Suppressor macrophage (primary cell): ENCODE results near the gene HSPBP1.

Experiments
- DNase-seq, 4 experiments: peaks; one replicate each; pipeline ENCODE4 v3.0.0-alpha.2; 2020 to 2022
- total RNA-seq, 17 experiments: gene quantifications; one replicate each; lab custom pipeline; 2026; ENCODE audit warnings: mixed read lengths in 6 of 17, inconsistent platforms in 3 of 17; lab: John Stamatoyannopoulos, UW

The HSPBP1 gene
- total RNA-seq = 7.9 to 18.5 (median 10.9) reads per million in 17 experiments

DNA sequence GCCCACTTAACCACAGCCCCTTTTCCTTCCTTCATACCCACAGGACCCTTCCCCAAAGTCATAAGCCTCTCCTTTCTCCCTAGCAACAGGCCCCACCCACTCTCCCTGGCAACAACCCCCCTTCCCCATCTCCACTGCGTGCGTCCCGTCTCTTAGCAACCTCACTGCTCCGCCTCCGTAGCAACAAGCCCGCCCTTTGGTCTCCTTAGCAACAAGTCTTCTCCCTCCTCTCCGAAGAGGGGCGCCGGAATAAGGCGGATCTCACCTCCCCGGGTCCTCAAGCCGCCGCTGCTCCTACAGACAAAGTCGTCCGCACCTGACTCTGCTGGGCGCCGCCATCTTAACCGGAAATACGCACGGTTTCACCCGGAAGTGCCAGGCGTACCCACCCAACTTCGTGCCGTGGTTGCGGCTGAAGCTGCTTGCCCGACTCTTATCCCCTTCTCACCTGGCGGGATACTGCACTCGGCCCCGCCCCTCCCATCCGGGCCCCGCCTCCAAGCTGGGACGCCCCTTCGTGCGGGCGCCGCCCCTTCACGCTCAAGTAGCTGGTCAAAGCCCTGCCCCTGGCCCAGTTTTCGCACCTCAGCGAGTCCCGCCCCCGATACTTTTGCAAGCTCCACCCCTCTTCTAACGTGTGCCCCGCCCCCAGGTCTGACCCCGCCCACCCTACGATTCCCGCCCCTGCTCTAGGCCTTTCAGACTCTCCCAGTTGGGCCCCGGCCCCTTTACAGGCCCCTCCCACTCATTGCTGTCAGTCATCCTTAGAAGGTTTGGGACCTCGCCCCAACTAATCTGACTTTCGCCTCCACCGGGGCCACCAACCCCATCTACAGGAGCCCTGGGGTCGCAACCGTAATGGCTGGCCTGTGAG lies at the start of gene HSPBP1:
Gene HSPBP1, minus strand, starts transcription at position 341 of the 874 bp plus-strand sequence. CDS start 502 bp downstream, outside the sequence.
- peak; percentile 84 to 92 (median 90) for DNase-seq

- peak in 2 of 4 experiments; percentile 42 to 58 for DNase-seq
Observed at GRCh38 chr19:55328774-55329318, 48.9 kb upstream of the HSPBP1 start.

- peak; percentile 56 to 87 (median 80) for DNase-seq
Observed at GRCh38 chr19:55325172-55325571, 45.3 kb upstream of the HSPBP1 start, which contains the start of gene TMEM150B. TMEM150B (minus strand) TSS chr19:55325341; CDS start chr19:55321036, 4,305 bp downstream.

- peak in 1 of 4 experiments; percentile 36 for DNase-seq
Observed at GRCh38 chr19:55324662-55325061, 44.8 kb upstream of the HSPBP1 start.

DNA sequence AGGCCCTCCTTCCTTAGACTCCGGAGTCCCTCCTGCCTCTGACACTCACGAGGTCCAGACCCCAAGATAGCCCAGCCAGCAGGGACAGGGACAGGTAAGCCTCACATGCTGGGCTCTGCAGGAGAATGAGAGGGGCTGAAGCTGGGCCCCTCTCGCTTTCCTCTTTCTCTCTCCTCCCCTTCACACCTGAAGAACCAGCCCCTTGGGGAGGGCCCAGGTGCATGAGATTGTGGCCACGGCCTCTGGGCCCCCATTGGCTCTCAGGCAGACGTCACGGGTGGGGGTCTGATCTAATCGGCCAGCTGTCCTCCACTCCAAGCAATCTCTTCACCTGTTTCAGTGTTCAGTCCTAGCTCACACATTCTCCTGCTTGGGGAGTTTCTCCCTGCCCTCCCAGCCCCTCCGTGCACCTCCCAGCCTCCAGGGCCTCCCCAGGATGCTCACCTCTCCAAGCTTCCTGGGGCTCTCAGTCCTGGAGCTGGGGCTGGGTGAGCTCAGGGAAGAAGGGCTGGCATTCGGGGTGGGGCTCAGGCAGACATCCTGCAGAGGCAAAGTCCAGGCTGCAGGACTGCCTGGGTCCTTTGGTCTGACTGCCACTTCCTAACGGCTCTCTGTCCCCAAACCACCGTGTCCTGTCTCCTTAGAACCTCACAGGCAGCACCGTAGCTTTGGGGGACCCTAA lies 42.4 kb upstream of the HSPBP1 start:
- DNase-seq = no peak

DNA sequence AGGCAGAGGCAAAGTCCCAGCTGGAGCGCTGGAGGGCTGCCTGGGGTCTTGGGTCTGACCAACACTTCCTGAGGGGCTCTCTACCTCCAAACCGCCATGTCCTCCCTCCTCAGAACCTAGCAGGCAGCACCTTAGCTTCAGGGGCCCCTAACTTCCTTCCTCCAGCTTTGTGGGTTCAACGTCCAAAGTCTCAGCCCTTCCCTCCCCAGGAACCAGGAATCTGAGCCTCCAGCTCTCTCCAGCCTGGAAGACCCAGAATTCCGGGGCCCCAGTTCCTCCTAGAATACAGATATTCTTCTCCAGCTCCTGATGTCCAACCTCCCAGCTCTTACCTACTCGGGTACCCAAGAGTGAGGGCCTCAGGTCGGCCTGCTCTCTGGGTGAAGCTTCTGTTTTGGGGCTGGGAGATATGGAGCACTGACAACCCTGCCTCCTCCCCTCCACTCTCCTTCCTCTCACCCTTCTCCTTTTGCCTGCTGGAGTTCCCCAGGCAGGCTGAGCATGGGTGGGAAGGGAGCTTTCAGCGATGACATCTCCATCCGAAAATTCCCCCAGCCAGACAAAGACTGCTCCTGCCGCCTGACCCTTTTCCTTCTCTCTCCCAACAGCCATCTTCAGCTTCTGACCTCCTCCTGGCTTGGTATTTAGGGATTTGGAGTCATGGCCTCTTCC lies 41.7 kb upstream of the HSPBP1 start:
- DNase-seq = peak in 3 of 4 experiments; percentile 51 to 65 (median 61)

DNA sequence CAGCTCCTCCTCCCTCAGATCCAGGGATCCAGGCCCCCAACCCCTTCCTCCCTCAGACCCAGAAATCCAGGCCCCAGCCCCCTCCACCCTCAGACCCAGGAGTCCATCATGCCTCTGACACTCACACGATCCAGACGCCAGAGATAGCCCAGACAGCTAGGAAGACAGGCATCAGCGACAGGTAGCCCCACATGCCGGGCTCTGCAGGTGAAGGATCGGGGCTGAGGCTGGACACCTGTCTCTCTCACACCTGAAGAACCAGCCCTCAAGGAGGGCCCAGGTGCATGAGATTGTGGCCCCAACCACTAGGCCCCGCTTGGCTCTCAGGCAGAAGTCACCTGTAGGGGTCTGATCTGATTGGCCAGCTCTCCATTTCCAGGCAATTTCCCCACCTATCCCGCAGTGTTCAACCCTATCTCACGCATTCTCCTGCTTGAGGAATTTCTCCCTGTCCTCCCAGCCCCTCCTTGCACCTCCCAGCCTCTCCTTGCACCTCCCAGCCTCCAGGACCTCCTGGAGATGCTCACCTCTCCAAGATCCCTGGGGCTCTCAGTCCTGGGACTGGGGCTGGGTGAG lies 41.0 kb upstream of the HSPBP1 start:
- no peak for DNase-seq

DNA sequence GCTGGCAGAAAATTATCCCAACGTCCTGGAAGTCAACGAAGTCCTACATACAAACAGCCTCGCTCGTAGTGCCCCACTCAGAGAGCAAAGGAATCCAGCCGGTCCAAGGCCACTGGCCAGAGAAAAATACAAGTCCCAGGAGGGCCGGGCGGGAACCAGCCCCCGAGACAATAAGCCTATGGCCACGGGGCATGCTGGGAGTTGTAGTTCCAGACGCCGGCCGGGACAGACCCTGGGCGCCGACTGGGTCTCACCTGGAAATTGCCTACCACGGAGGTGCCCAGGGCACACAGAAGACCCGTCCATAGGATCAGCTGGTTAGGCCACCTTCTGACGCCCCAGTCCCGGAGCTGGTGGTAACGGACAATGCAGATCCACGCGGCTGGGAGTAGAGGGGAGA lies 39.9 kb upstream of the HSPBP1 start:
- no peak for DNase-seq

GRCh38 chr19:55316646-55317045 lies 36.7 kb upstream of the HSPBP1 start:
- no peak for DNase-seq

DNA sequence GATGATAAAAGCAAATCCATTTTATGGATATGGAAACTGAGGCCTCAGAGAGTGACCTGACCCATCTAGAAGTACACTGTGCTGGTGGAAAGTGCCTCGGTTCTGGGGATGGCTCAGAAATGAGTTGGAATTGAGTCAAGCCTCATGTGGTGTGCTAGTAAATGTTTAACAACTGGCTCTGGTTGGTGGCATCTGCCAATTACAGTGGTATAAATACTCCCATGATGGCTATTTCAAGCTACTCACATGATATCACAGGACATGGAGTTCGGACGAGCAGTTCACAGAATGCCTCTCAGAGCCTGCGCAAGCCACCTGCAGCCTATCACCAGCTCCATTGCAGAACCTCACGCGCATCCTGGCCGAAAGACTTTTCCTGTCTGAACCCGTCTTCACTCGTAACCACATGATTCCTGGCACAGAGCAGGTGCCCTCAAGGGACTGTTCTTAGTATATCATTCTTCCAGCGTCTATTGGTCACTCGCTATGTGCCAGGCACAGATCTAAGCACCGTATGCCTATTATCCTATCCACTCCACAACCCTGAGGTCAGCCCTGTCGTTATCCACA lies 36.1 kb upstream of the HSPBP1 start:
- DNase-seq = no peak

- no peak for DNase-seq
Observed at GRCh38 chr19:55314396-55314795, 34.5 kb upstream of the HSPBP1 start.

- DNase-seq = no peak
Observed at GRCh38 chr19:55312621-55313512, 33.0 kb upstream of the HSPBP1 start.

- DNase-seq = no peak
Observed at GRCh38 chr19:55311797-55312196, 31.9 kb upstream of the HSPBP1 start.

DNA sequence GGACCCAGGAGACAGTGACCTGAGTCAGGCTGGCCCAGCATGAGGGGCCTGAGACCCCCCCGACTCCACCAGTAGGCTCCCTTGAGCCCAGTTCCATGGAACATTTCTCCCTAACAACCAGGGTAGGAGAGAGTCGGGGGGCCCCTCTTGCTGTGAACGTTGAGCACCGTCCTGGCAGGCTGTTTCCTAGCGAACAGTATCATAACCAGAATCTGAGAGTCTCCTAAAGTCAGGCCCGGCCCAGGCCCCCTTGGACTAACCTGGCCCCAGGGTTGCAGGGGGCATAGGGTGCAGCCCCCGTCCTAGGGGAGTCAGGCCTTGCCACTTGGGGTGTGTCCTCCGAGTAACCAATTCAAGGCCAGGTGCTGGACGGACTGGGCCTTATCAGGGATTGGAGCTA lies 31.5 kb upstream of the HSPBP1 start:
- DNase-seq = no peak

- DNase-seq = no peak
Observed at GRCh38 chr19:55310498-55310897, 30.6 kb upstream of the HSPBP1 start.

DNA sequence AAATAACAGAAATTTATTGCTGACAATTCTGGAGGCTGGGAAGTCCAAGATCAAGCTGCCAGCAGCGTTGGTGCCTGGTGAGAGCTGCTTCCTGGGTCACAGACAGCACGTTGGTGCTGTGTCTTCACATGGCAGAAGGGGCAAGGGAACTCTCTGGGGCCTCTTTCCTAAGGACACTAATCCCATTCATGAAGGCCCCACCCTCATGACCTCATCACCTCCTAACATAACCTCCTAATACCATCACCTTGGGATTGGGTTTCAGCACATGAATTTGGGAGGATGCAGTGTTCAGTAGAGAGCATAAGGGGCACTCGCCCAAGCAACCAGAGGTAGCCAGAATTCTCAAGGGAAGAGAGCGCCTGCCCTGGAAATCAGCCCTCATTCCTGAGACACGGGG lies 29.5 kb upstream of the HSPBP1 start:
- DNase-seq = no peak

DNA sequence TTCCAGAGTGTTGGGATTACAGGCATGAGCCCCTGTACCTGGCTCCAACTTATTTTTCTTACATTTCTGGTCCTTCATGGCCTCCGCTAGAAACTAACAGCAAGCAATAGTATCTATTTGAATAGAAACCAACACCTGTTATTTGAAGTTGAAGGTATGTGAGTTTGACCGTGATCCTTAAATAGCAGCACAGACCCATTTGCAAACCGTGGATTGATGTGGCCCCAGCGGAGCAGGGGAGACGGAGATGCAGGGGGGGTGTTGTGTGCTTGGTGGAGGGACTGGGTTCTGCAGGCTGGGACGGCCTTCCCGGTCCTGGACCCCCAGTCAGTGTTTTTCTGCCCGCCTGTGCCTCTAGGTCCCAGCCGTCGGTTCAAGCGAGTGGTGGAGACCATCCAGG lies 28.4 kb upstream of the HSPBP1 start:
- no peak for DNase-seq

GRCh38 chr19:55306712-55307111 lies 26.8 kb upstream of the HSPBP1 start:
- DNase-seq = no peak

DNA sequence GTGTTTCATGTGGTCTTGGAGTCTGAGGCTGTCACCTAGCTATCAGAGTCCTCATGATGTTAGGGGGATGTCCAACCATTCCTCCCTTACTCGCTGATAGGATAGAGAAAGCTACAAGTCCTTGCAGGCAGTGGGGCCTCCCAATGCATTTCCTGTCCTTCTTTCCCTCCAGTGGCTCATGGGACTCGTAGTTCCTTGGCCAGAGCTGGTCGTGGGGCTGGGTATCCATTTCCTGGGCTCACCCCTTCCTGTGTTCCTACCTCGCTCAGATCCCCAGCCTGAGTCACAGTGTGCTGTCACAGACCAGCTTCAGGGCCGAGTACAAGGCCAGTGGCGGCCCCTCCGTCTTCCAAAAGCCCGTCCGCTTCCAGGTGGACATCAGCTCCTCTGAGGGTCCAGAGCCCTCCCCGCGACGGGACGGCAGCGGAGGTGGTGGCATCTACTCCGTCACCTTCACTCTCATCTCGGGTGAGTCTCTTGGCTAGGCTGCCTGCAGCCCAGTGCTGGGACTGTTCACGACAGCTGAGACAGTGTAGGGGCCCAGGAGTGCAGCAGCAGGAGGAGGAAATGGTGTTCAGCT lies 26.2 kb upstream of the HSPBP1 start:
- no peak for DNase-seq

DNA sequence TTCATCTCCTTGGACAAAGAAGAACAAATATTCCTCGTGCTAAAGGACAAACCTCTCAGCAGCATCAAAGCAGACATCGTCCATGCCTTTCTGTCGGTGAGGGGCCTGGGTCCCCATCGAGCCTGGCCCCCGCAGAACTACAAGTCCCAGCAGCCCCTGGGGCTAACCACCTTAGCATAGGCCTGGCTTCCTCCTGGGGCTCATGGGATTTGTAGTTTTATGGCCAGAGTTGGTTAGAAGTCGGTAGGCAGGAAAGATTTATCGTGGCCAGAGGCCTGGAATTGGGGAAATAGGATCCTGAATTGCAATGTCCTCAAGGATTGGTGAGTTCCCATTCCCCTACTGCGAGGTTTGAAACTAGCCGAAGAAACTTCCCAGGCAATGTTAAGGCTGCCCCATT lies 25.6 kb upstream of the HSPBP1 start:
- DNase-seq = peak; percentile 47 to 73 (median 60)

DNA sequence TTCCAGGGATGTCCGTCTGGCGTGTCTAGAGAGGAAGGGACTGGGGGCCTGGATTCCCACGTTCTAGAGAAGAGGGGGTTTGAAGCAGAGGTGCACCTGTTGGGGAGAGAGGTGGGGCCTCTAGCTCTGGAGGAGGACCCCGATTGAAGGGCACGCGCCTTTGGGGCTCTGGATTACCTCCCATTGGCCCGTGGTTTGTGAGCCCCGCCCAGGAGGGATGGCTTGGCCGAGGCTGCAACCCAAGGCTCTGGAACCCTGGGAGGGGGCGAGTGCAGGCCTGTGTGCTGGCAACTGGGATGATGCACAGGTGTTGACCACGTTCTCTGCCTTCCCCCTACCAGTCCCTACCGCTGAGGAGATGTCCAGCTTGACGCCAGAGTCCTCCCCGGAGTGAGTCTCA lies 25.1 kb upstream of the HSPBP1 start:
- no peak for DNase-seq
